Ishikawa (cell line): ENCODE data around the gene PRKAG1.

ENCODE experiments used
- CEBPB ChIP-seq: IDR thresholded peaks from 2 replicates; pipeline ENCODE4 v1.6.1; 2012
- CREB1 ChIP-seq: IDR thresholded peaks from 2 replicates; pipeline ENCODE4 v1.6.1; 2012; ENCODE audit warnings: low read depth
- EGR1 ChIP-seq: IDR thresholded peaks from 2 replicates; pipeline ENCODE4 v1.6.1; 2012
- EP300 ChIP-seq: IDR thresholded peaks from 2 replicates; pipeline ENCODE4 v1.6.1; 2012; ENCODE audit warnings: borderline replicate concordance
- FOXM1 ChIP-seq: IDR thresholded peaks from 2 replicates; pipeline ENCODE4 v1.6.1; 2012; ENCODE audit warnings: low read depth, borderline replicate concordance
- NFIC ChIP-seq: IDR thresholded peaks from 2 replicates; pipeline ENCODE4 v1.6.1; 2012
- RAD21 ChIP-seq: IDR thresholded peaks from 2 replicates; pipeline ENCODE4 v1.6.1; 2012; ENCODE audit warnings: low read depth
- TAF1 ChIP-seq: IDR thresholded peaks from 2 replicates; pipeline ENCODE4 v1.6.1; 2012; ENCODE audit warnings: low read depth, mild to moderate bottlenecking
- TCF12 ChIP-seq: IDR thresholded peaks from 2 replicates; pipeline ENCODE4 v1.6.1; 2012; ENCODE audit warnings: low read depth
- TEAD4 ChIP-seq: IDR thresholded peaks from 2 replicates; pipeline ENCODE4 v1.6.1; 2012
- YY1 ChIP-seq: IDR thresholded peaks from 2 replicates; pipeline ENCODE4 v1.6.1; 2012; ENCODE audit warnings: low read depth
- ZBTB7A ChIP-seq: IDR thresholded peaks from 2 replicates; pipeline ENCODE4 v1.6.1; 2012; ENCODE audit warnings: low read depth
- TF ChIP-seq, protein P1 (sequence below): IDR thresholded peaks from 2 replicates; pipeline ENCODE4 v1.6.1; 2012
- TF ChIP-seq, protein P2 (sequence below): IDR thresholded peaks from 2 replicates; pipeline ENCODE4 v1.6.1; 2012
- TF ChIP-seq, protein P3 (sequence below): IDR thresholded peaks from 2 replicates; pipeline ENCODE4 v1.6.1; 2012; ENCODE audit warnings: low read depth, mild to moderate bottlenecking

The PRKAG1 gene

GRCh38 chr12:48985475-48985897, 33.1 kb downstream of the PRKAG1 start:
- no peak for TF ChIP-seq ZBTB7A
- no peak for TF ChIP-seq NFIC
- no peak for TF ChIP-seq EP300
- no peak for TF ChIP-seq TEAD4
- TF ChIP-seq TAF1: no peak
- TF ChIP-seq EGR1: no peak
- no peak for TF ChIP-seq FOXM1
- TF ChIP-seq YY1: no peak
- no peak for TF ChIP-seq CEBPB
- TF ChIP-seq TCF12: no peak

GRCh38 chr12:48982397-48983080, 36.0 kb downstream of the PRKAG1 start:
- TF ChIP-seq, protein P1, sequence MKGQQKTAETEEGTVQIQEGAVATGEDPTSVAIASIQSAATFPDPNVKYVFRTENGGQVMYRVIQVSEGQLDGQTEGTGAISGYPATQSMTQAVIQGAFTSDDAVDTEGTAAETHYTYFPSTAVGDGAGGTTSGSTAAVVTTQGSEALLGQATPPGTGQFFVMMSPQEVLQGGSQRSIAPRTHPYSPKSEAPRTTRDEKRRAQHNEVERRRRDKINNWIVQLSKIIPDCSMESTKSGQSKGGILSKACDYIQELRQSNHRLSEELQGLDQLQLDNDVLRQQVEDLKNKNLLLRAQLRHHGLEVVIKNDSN: no peak
- TF ChIP-seq EGR1: no peak
- TF ChIP-seq, protein P2, sequence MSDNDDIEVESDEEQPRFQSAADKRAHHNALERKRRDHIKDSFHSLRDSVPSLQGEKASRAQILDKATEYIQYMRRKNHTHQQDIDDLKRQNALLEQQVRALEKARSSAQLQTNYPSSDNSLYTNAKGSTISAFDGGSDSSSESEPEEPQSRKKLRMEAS: no peak
- no peak for TF ChIP-seq NFIC
- TF ChIP-seq TEAD4: no peak
- TF ChIP-seq TCF12: no peak
- TF ChIP-seq CREB1: no peak
- TF ChIP-seq, protein P3, sequence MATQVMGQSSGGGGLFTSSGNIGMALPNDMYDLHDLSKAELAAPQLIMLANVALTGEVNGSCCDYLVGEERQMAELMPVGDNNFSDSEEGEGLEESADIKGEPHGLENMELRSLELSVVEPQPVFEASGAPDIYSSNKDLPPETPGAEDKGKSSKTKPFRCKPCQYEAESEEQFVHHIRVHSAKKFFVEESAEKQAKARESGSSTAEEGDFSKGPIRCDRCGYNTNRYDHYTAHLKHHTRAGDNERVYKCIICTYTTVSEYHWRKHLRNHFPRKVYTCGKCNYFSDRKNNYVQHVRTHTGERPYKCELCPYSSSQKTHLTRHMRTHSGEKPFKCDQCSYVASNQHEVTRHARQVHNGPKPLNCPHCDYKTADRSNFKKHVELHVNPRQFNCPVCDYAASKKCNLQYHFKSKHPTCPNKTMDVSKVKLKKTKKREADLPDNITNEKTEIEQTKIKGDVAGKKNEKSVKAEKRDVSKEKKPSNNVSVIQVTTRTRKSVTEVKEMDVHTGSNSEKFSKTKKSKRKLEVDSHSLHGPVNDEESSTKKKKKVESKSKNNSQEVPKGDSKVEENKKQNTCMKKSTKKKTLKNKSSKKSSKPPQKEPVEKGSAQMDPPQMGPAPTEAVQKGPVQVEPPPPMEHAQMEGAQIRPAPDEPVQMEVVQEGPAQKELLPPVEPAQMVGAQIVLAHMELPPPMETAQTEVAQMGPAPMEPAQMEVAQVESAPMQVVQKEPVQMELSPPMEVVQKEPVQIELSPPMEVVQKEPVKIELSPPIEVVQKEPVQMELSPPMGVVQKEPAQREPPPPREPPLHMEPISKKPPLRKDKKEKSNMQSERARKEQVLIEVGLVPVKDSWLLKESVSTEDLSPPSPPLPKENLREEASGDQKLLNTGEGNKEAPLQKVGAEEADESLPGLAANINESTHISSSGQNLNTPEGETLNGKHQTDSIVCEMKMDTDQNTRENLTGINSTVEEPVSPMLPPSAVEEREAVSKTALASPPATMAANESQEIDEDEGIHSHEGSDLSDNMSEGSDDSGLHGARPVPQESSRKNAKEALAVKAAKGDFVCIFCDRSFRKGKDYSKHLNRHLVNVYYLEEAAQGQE: no peak
- TF ChIP-seq FOXM1: no peak
- TF ChIP-seq RAD21: no peak
- TF ChIP-seq TAF1: no peak
- TF ChIP-seq CEBPB: no peak
- no peak for TF ChIP-seq EP300
- TF ChIP-seq ZBTB7A: no peak
- no peak for TF ChIP-seq YY1

- TF ChIP-seq RAD21: no peak
Measured at GRCh38 chr12:48981757-48982157, 36.8 kb downstream of the PRKAG1 start.

- TF ChIP-seq, protein P1: no peak
- TF ChIP-seq EP300: no peak
- TF ChIP-seq, protein P2: peak; percentile 91
- TF ChIP-seq ZBTB7A: peak; percentile 26; the same call in 1 of the 2 replicates
- TF ChIP-seq TAF1: no peak
- 0 out of 2 replicates have a peak, but pooled peaks have one; percentile 12 for TF ChIP-seq NFIC
- TF ChIP-seq FOXM1: no peak
Measured at GRCh38 chr12:48980953-48981756, 37.4 kb downstream of the PRKAG1 start.

DNA sequence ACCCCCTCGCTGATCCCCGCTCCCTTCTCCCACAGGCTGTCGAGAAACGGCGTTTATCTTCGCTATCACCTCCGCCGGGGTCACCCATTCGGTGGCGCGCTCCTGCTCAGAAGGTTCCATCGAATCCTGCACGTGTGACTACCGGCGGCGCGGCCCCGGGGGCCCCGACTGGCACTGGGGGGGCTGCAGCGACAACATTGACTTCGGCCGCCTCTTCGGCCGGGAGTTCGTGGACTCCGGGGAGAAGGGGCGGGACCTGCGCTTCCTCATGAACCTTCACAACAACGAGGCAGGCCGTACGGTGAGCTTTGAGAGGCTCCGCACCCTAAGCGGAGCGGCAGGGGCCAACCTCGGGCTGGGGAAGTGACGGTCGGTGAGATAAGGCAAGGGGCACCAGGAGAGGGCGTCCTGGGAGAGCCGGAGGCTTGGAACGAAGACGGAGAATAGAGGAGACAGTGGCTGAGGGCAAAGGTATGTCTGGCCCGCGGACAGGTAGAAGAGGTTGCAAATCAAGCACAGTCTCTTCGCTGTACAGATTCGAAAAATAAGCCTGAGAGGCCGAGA, 38.1 kb downstream of the PRKAG1 start:
- TF ChIP-seq TEAD4 (no peak), CREB1 (no peak), CEBPB (no peak), NFIC (no peak), YY1 (no peak), ZBTB7A (no peak), TCF12 (no peak), EGR1 (no peak), EP300 (no peak), FOXM1 (no peak), RAD21 (no peak), TAF1 (no peak)
- TF ChIP-seq, protein P2: no peak
- TF ChIP-seq, protein P1: no peak
- TF ChIP-seq, protein P3: no peak
